ENCODE data around the gene SCN4A. TPM values are rescaled to one million over a fixed set of nuclear protein-coding genes. Genes with fewer than 3 reads are reported as not detected.

SCN4A gene
- total RNA-seq, 4 donors from 2014 or later: 0.21 to 2.4 (median 1.1) TPM

- H3K4me1 ChIP-seq: peaks cover 0 to 3% (median 0%) of the 10 kb centered on the region in 4 donors
- no peak overlapping the region for H3K27ac ChIP-seq
- 88 to 90% methylated on average over 28 to 29 of the region's 29 CpGs for WGBS, 2 donors
- peaks cover 0 to 16% of the 10 kb centered on the region in 2 donors for H3K27me3 ChIP-seq
- H3K9me3 ChIP-seq: no peaks in the 10 kb centered on the region
- peak in 1 of 5 experiments; percentile 34 for TF ChIP-seq CTCF (IDR thresholded peaks at IDR 0.05)
- no peak for TF ChIP-seq EP300 (IDR thresholded peaks at IDR 0.05)
- H3K4me3 ChIP-seq: no peak overlapping the region
- H3K36me3 ChIP-seq: no peaks in the 10 kb centered on the region
- no peak for DNase-seq (ENCODE audit: low spot score in 2 of 2)
Measured at GRCh38 chr17:63950940-63951907, 21.5 kb downstream of the SCN4A start.

- Histone ChIP-seq H3K4me1 (peaks cover 0 to 3% (median 0%) of the 10 kb centered on the region in 4 donors), H3K27me3 (peaks cover 0 to 16% of the 10 kb centered on the region in 2 donors), H3K27ac (no peak overlapping the region), H3K9me3 (no peaks in the 10 kb centered on the region), H3K36me3 (no peaks in the 10 kb centered on the region), H3K4me3 (no peak overlapping the region)
- 77 to 78% methylated on average over 15 to 18 of the region's 18 CpGs for WGBS, 2 donors
- no peak for TF ChIP-seq CTCF (IDR thresholded peaks at IDR 0.05)
- TF ChIP-seq POLR2A (IDR thresholded peaks at IDR 0.05): no peak
- TF ChIP-seq EP300 (IDR thresholded peaks at IDR 0.05): no peak
- no peak for DNase-seq (ENCODE audit: low spot score in 2 of 2)
Measured at GRCh38 chr17:63949576-63950250, 23.0 kb downstream of the SCN4A start.

GRCh38 chr17:63948521-63948920, 24.2 kb downstream of the SCN4A start:
- Histone ChIP-seq H3K9me3 (no peaks in the 10 kb centered on the region), H3K27ac (no peak overlapping the region), H3K4me1 (no peaks in the 10 kb centered on the region), H3K36me3 (no peaks in the 10 kb centered on the region), H3K4me3 (no peak overlapping the region), H3K27me3 (peaks cover 0 to 16% of the 10 kb centered on the region in 2 donors)
- no peak for TF ChIP-seq POLR2A (IDR thresholded peaks at IDR 0.05)
- no peak for TF ChIP-seq CTCF (IDR thresholded peaks at IDR 0.05)
- TF ChIP-seq EP300 (IDR thresholded peaks at IDR 0.05): no peak
- 84 to 85% methylated on average over 9 of the region's 9 CpGs for WGBS, 2 donors
- no peak for DNase-seq (ENCODE audit: low spot score in 2 of 2)

- no peak overlapping the region for H3K4me3 ChIP-seq
- no peaks in the 10 kb centered on the region for H3K4me1 ChIP-seq
- peaks cover 0 to 16% of the 10 kb centered on the region in 2 donors for H3K27me3 ChIP-seq
- WGBS, 2 donors: 84 to 87% methylated on average over 13 to 18 of the region's 18 CpGs
- H3K36me3 ChIP-seq: no peaks in the 10 kb centered on the region
- H3K27ac ChIP-seq: no peak overlapping the region
- TF ChIP-seq POLR2A (IDR thresholded peaks at IDR 0.05) (no peak), CTCF (IDR thresholded peaks at IDR 0.05) (no peak), EP300 (IDR thresholded peaks at IDR 0.05) (no peak)
- H3K9me3 ChIP-seq: no peaks in the 10 kb centered on the region
- DNase-seq (ENCODE audit: low spot score in 2 of 2): no peak
Measured at GRCh38 chr17:63947711-63948330, 24.9 kb downstream of the SCN4A start.

All from tibial nerve (tissue), 4 donors.